Hepatocyte (in vitro differentiated cells): ENCODE results near the gene PIP4K2C. TPM values are rescaled to one million over a fixed set of nuclear protein-coding genes. Genes with fewer than 3 reads are reported as not detected.

Experiments used
- DNase-seq: peaks from one replicate; pipeline ENCODE4 v3.0.0-alpha.2; 2016; ENCODE audit warnings: low spot score
- H2AFZ ChIP-seq: fragments of 200-600 bp; sonication (generic); 2 replicates; pipeline ENCODE4 v1.6.0; 2016; ENCODE audit warnings: antibody characterized with exemption, mild to moderate bottlenecking
- H3K27ac ChIP-seq: fragments of 200-600 bp; sonication (generic); 2 replicates; pipeline ENCODE4 v1.5.1; 2016; ENCODE audit warnings: mild to moderate bottlenecking
- H3K27me3 ChIP-seq: fragments of 200-600 bp; sonication (generic); 2 replicates; pipeline ENCODE4 v1.6.1; 2016
- H3K36me3 ChIP-seq: fragments of 200-600 bp; sonication (generic); replicated peaks from 2 replicates; pipeline ENCODE4 v1.5.1; 2016; ENCODE audit warnings: low read depth; ENCODE audit not compliant: insufficient read depth
- H3K4me1 ChIP-seq: fragments of 200-600 bp; sonication (generic); 2 replicates; pipeline ENCODE4 v1.5.1; 2016; ENCODE audit warnings: mild to moderate bottlenecking, moderate library complexity; ENCODE audit not compliant: insufficient read depth
- H3K4me2 ChIP-seq: fragments of 200-600 bp; sonication (generic); 2 replicates; pipeline ENCODE4 v1.6.0; 2016
- H3K4me3 ChIP-seq: fragments of 200-600 bp; sonication (generic); 2 replicates; pipeline ENCODE4 v1.5.1; 2016; ENCODE audit warnings: mild to moderate bottlenecking
- H3K79me2 ChIP-seq: fragments of 200-600 bp; sonication (generic); 2 replicates; pipeline ENCODE4 v1.6.0; 2017; ENCODE audit warnings: mild to moderate bottlenecking
- H3K9me2 ChIP-seq: fragments of 200-600 bp; sonication (generic); replicated peaks from 2 replicates; pipeline ENCODE4 v1.6.0; 2017; ENCODE audit warnings: mild to moderate bottlenecking; ENCODE audit not compliant: insufficient read depth
- H3K9me3 ChIP-seq: fragments of 200-600 bp; sonication (generic); 2 replicates; pipeline ENCODE4 v1.5.1; 2016; ENCODE audit warnings: low read depth, mild to moderate bottlenecking
- H4K20me1 ChIP-seq: fragments of 200-600 bp; sonication (generic); 2 replicates; pipeline ENCODE4 v1.6.0; 2016; ENCODE audit warnings: mild to moderate bottlenecking; ENCODE audit not compliant: insufficient read depth, poor library complexity, severe bottlenecking
- EZH2 ChIP-seq: fragments of 200-600 bp; sonication (generic); IDR thresholded peaks from 2 replicates; pipeline ENCODE4 v1.6.1; 2016; ENCODE audit warnings: antibody characterized with exemption, mild to moderate bottlenecking, borderline replicate concordance
- EZH2phosphoT487 ChIP-seq: fragments of 200-600 bp; sonication (generic); IDR thresholded peaks from one replicate; pipeline ENCODE4 v1.6.1; 2018; ENCODE audit warnings: antibody characterized with exemption, mild to moderate bottlenecking, low read depth, moderate library complexity; ENCODE audit not compliant: unreplicated experiment, severe bottlenecking
- WGBS: methylation state at CpG from one replicate; pipeline ENCODE4 v1.1.6; 2016; ENCODE audit warnings: low lambda C conversion rate; ENCODE audit errors: missing lambda C conversion rate; 5-methylcytosine and 5-hydroxymethylcytosine counted together
- polyA plus RNA-seq: library from polyadenylated mRNA; unstranded; fragments of >200 nt; fragmentation: Nextera tagmentation; extraction: Ambion mirVana; gene quantifications from 2 replicates; pipeline ENCODE4 v1.2.1, GENCODE V29; 2016
- total RNA-seq: library from RNA; depleted of rRNA; stranded (reverse); fragments of >200 nt; gene quantifications from 2 replicates; pipeline ENCODE4 v1.2.3, GENCODE V29; 2014
- TF ChIP-seq, protein P1 (sequence below): fragments of 200-600 bp; sonication (generic); IDR thresholded peaks from 2 replicates; pipeline ENCODE4 v1.5.1; 2016; ENCODE audit warnings: antibody characterized with exemption, mild to moderate bottlenecking; ENCODE audit not compliant: poor library complexity

Gene PIP4K2C
- total and polyA plus RNA-seq, 2 experiments from 2014 or later: 32.3 to 41.6 TPM

DNA sequence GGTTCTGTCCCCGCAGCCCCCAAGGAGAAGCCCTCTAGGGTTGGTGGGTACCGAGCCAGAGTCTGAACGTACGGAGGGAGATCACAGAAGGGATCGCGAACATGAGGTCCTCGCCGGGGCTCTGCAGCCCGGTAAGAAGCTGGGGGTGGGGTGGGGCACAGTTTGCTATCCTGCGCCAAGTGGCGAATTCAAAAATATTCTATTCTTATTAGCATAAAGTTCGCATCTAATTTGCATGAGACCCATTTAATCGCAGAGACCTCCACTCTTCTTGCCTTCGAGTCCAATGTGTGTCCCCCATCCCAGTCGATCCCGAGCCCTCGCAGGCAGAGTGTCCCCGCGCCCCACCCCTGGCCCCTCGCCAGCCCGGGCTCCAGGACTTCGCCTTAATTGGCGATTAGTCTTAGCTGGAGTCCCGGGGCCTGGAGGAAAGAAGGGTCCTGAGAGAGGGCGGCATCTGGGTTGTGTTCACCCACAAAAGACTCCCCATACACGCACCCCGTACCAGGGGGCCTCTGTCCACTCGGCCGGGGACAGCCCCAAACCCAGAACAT is 19.6 kb downstream of the PIP4K2C start:
- peaks cover 15% of the 10 kb centered on the region for H3K4me1 ChIP-seq
- TF ChIP-seq EZH2: no peak
- TF ChIP-seq, protein P1, sequence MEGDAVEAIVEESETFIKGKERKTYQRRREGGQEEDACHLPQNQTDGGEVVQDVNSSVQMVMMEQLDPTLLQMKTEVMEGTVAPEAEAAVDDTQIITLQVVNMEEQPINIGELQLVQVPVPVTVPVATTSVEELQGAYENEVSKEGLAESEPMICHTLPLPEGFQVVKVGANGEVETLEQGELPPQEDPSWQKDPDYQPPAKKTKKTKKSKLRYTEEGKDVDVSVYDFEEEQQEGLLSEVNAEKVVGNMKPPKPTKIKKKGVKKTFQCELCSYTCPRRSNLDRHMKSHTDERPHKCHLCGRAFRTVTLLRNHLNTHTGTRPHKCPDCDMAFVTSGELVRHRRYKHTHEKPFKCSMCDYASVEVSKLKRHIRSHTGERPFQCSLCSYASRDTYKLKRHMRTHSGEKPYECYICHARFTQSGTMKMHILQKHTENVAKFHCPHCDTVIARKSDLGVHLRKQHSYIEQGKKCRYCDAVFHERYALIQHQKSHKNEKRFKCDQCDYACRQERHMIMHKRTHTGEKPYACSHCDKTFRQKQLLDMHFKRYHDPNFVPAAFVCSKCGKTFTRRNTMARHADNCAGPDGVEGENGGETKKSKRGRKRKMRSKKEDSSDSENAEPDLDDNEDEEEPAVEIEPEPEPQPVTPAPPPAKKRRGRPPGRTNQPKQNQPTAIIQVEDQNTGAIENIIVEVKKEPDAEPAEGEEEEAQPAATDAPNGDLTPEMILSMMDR: no peak
- no peak for TF ChIP-seq EZH2phosphoT487
- H3K4me2 ChIP-seq: peak overlapping the region; percentile 94
- no peaks in the 10 kb centered on the region for H3K9me3 ChIP-seq
- H2AFZ ChIP-seq: peak overlapping the region; percentile 94
- peaks cover 48% of the 10 kb centered on the region for H3K27me3 ChIP-seq
- H3K36me3 ChIP-seq: no peaks in the 10 kb centered on the region
- no peaks in the 10 kb centered on the region for H3K79me2 ChIP-seq
- DNase-seq: no peak
- 6% methylated on average over 28 of the region's 29 CpGs for WGBS
- H3K4me3 ChIP-seq: peak overlapping the region; percentile 57
- H4K20me1 ChIP-seq: no peaks in the 10 kb centered on the region
- peak overlapping the region; percentile 57 for H3K27ac ChIP-seq
- no peaks in the 10 kb centered on the region for H3K9me2 ChIP-seq

DNA sequence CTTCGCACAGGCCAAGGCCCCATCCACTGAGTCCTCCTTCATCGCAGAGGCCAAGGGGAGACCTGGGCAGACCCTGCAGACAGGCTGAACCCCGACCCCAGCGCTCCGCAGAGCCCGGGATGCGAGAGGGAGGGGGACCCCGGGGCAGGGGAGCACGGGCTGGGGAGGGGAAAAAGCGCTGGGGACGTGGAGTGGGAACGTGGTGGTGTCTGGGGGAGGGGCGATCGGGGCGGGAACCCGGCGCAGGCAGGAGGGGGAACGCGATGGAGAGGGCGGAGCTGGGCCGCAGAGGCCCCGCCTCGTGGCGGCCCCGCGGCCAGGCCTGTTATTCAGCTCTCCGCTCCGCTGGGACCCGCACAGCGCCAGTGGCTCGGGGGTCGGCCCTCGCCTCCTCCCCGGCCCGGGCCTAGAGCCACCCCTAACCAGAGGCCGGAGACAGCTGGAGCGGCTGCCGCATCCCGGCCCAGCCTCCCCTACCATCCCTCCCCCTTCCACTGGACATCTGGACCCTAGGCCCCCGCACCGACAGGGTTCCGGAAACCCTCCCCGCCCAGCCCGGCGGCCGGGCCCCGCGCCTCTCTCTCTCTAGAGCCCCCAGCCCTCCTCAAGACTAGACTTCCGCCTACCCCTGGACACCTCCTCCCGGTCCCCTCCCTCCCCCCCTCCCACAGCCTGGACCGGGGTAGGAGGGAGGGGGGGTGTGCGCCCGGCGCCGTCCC is 20.3 kb downstream of the PIP4K2C start, which contains the start of gene ARHGEF25:
Gene ARHGEF25 (plus strand): TSS at position 328 of the 719 bp plus-strand sequence. CDS start 460 bp downstream, outside the sequence.
- peak; percentile 78 for DNase-seq
- no peaks in the 10 kb centered on the region for H3K9me2 ChIP-seq
- TF ChIP-seq EZH2 (no peak), EZH2phosphoT487 (no peak)
- TF ChIP-seq, protein P1: no peak
- H3K4me3 ChIP-seq: peak within 1 kb of the TSS; percentile 57
- no peaks in the 10 kb centered on the region for H3K9me3 ChIP-seq
- H3K36me3 ChIP-seq: no peaks in the 10 kb centered on the region
- no peaks in the 10 kb centered on the region for H3K79me2 ChIP-seq
- peaks cover 13% of the 10 kb centered on the region for H3K4me1 ChIP-seq
- peak within 1 kb of the TSS; percentile 57 for H3K27ac ChIP-seq
- peak within 1 kb of the TSS; percentile 94 for H2AFZ ChIP-seq
- H4K20me1 ChIP-seq: no peaks in the 10 kb centered on the region
- H3K27me3 ChIP-seq: peaks cover 52% of the 10 kb centered on the region
- WGBS: 5% methylated on average over 7 of the region's 55 CpGs
- H3K4me2 ChIP-seq: peak within 1 kb of the TSS; percentile 94

DNA sequence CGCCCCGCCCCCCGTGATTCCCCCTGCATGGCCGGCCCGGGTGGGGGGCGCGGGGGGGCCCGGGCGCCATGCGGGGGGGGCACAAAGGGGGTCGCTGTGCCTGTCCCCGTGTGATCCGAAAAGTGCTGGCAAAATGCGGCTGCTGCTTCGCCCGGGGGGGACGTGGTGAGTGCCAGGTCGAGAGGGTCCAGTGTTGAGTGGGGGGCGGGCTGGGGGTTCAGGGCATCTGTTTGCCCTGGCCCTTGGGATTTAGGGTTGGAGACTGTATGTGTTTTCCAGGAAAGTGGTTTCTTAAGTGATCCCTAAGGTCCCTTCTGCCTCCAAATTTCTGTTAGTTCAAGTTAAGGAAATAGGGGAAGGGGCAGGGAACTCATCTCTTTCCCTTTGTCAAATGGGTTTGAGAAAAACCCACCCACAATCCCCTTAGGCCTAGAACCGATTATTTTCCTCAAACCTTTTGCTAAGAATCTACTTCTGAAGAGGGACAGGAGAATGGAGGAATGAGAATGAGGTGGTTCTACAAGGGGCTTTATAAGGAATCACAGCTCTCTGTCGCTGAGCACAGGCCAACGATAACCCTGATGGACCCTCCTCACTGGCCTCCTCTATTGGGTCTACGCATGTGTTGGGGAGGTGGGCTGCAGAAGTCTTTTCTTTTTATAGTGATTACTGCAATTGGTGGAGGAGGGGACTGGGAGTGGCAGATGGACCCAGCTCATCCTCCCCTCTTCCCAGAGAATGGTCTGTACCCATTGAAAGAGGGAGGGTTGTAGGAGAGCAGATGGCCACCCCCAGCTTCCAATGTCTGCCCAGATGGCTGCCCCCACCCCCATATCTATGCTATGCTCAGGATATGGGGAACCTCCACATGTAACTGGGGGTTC is 21.1 kb downstream of the PIP4K2C start:
- H3K79me2 ChIP-seq: no peaks in the 10 kb centered on the region
- H3K4me3 ChIP-seq: peak overlapping the region; percentile 57
- no peak overlapping the region for H3K27ac ChIP-seq
- no peaks in the 10 kb centered on the region for H4K20me1 ChIP-seq
- no peaks in the 10 kb centered on the region for H3K36me3 ChIP-seq
- peaks cover 13% of the 10 kb centered on the region for H3K4me1 ChIP-seq
- TF ChIP-seq, protein P1: no peak
- H3K9me3 ChIP-seq: no peaks in the 10 kb centered on the region
- no peaks in the 10 kb centered on the region for H3K9me2 ChIP-seq
- 18% methylated on average over 12 of the region's 23 CpGs for WGBS
- peak overlapping the region; percentile 94 for H3K4me2 ChIP-seq
- peak overlapping the region; percentile 94 for H2AFZ ChIP-seq
- H3K27me3 ChIP-seq: peaks cover 58% of the 10 kb centered on the region
- DNase-seq: no peak
